Stimulated activated CD8-positive, alpha-beta memory T cell treated with anti-CD3 and anti-CD28 coated beads, Interleukin-4, amount 100 ng/mL, for 48 hours (primary cell): Measurements from ENCODE around the gene PCDHGB7.
"Not testable (repeated sequence)": the region's sequence is repeated elsewhere in the genome, so short reads cannot be mapped to it uniquely, and the experiment has no call there.

Source experiments
- DNase-seq: peaks from one replicate; pipeline ENCODE4 v3.0.0-alpha.2; 2020

Gene PCDHGB7

GRCh38 chr5:141430332-141431113, 13.0 kb downstream of the PCDHGB7 start, which contains the start of gene PCDHGA12:
Gene PCDHGA12, plus strand, starts transcription at chr5:141430507. Its CDS starts 253 bp downstream, at chr5:141430760.
- DNase-seq, result peak; percentile 42

GRCh38 chr5:141431286-141431685, 13.8 kb downstream of the PCDHGB7 start:
- no peak for DNase-seq

- not testable (repeated sequence) for DNase-seq
These were observed 14.8 kb downstream of the PCDHGB7 start for GRCh38 chr5:141432308-141432707.

GRCh38 chr5:141432726-141433125, 15.2 kb downstream of the PCDHGB7 start:
- not testable (repeated sequence) for DNase-seq

- DNase-seq, result no peak
These were observed 16.5 kb downstream of the PCDHGB7 start for GRCh38 chr5:141434006-141434405.

- DNase-seq, result no peak
These were observed 19.7 kb downstream of the PCDHGB7 start for GRCh38 chr5:141437221-141437620.

- DNase-seq, result no peak
These were observed 22.1 kb downstream of the PCDHGB7 start for GRCh38 chr5:141439411-141440141.

GRCh38 chr5:141440341-141440740, 22.9 kb downstream of the PCDHGB7 start:
- DNase-seq, result no peak

GRCh38 chr5:141441571-141442170, 24.2 kb downstream of the PCDHGB7 start:
- no peak for DNase-seq

- no peak for DNase-seq
These were observed 47.9 kb downstream of the PCDHGB7 start for GRCh38 chr5:141465351-141465750.
